GM19463 (cell line): ENCODE results near the gene RPL37A.

Source experiments
- ATAC-seq: cut with Tn5 transposase; IDR thresholded peaks from one replicate; pipeline ENCODE4 v1.9.1; 2021; ENCODE audit warnings: mild to moderate bottlenecking, moderate library complexity; ENCODE audit not compliant: unreplicated experiment

The RPL37A gene

DNA sequence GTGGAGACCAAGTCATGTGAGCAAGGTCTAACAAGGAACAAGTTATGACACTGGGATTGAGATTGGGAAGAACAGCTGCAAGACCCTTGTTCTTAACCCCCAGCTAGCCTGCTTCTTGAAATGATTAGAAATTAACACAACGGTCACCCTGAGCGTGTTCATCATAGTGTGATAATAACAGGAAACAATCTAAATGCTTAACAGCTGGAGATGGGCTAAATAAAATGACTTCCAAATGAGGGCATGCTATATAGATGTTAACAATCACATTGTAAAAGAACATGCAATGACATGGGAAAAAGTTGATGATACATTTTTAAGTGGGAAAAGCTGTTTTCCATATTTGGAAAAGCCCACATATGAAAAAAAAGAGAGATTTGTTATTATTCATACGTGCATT is 47.6 kb downstream of the RPL37A start:
- ATAC-seq: no peak

DNA sequence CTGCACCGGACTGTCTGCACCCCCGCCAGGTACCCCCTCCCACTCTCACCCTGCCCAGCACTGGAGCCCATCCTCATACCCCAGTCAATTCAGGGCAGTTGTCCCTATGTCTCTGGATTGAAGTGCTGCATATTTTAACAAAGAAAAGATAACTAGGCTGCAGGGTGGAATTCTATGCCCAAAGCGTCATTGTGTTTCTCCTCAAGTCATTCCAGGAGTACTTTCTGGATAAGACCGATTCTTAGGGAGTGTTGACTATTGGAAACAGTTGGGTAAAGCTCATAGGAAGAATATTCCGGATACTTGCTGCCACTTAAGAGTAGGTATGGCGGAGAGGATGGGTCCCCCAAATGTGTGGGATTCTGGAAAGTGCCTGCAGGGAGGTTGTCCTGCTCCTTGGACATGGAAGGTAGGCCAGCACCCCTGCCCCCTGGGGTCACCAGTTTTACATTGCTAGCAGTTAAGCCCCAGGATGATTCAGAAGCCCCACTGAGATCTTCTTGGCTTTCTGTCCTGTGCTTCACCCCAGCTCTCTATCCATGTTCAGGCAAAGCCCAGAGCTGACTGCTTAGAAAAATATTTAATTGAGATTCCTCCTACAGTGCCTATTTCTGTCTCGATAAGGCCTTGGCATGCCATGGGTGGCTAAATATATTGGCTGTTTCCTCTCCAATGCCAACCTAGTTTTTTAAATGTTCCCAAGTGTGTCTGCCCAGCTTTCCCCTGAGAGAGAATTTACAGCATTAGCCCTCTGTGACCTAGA is 48.2 kb downstream of the RPL37A start:
- no peak for ATAC-seq

DNA sequence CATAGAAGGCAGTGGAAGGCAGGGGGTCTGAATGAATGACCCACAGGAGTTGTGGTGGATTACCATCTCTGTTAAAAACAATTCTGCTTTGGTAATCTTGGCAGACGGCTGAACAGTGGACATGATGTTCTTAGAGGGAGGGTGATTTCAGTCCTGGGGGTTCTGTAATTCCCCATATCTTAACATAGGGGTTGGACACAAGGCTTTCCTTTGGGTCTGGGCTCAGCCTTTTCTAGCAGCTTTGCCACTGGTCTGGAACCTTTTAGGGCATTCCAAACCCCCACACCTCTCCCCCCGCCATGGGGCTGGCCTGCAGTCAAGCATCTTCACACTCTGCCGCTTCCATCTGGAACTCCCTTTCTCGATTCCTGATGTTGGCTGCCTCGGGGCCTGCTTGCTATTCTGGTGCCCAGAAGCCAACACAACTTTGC is 50.3 kb downstream of the RPL37A start:
- no peak for ATAC-seq

DNA sequence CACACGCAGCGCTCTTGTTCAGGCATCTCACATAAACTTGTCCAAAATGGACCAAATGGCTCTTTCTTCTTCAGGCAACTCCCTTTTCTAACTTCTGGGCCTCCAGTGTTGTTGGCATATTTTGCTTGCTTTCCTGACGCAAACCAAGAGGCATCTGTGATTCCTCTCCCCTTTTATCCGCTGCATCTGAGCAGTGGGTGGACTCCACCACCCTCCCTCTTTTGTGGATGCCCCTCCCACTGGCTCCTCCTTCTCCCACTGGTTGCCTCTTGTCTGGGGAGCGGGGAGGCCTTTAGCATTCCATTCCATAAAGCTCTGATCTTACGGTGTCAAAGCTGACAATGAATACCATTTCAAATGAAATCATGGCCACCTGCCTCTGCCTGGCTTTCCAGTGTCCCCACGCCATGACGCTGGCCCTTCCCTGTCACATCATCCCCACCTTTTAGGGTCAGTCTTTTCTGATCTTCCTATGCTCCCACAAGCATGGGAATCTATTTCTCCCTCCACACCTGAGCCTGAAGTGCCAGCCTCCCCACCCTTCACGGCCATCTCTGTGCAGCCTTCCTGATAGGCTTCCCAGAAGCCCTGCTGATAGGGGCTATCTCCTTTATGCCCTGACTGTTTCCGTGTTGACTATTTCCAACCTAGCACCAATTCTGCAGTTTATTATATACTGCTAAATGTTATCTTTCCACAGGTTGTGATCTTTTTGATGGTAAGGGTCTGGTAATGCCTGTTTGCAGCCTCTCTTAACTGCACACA is 51.5 kb downstream of the RPL37A start:
- no peak for ATAC-seq

DNA sequence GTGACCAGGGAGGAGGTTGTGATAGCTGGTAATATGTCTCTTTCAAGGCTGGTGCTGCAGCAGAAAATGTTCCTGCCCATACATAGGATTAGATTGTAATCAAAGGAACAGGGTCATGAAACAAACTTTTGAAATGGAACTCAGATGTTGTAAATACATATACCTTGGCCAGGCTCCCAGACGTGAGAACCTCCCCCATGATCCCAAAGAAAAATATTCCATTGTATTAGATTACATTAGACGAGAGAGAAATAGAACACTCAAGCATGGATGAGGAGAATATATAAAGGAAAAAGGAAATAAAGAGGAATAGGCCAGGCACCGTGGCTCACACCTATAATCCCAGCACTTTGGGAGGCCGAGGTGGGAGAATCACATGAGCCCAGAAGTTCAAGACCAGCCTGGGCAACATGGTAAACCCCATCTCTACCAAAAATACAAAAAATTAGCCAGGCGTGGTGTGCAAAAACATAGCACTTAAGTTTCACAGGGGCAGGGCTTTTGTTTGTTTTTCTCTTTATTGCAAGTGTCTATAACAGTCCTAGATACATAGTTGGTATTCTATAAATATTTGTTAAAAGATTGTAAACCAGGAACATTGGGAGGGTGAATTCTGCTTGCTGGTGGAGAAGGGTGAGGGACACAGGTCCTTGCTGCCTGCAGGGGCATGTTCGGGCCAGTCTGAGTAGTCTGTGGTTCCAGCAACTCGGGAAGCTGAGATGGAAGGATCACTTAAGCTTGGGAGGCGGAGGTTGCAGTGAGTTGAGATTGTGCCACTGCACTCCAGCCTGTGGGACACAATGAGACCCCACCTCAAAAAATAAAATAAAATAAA is 52.8 kb downstream of the RPL37A start:
- ATAC-seq: no peak

DNA sequence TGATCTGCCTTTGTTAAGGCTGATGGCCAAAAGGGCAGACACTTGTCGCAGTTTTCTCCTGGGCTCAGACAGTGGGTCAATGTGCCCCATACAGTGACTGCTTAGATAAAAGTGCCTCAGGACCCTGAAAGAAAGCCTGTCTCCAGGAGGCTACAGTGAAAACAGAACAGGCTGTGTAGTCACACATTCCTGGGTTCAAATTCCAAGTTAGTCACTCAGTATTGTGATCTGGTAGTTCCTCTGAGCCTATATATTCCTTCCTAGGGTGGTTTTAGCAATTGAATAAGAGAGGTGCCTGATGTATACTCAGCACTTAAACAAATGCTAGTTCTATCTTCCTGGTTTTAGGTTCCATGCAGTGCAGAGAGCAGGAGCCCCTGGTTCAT is 54.4 kb downstream of the RPL37A start:
- no peak for ATAC-seq
